Measurements from ENCODE around the gene TAS2R30. TPM values are rescaled to one million over a fixed set of nuclear protein-coding genes. Genes with fewer than 3 reads are reported as not detected.

The TAS2R30 gene
- 1 to 10 TPM in 2 of 4 donors, under 1 TPM in 2; 0.50 to 5.7 (median 2.4) TPM for total RNA-seq

DNA sequence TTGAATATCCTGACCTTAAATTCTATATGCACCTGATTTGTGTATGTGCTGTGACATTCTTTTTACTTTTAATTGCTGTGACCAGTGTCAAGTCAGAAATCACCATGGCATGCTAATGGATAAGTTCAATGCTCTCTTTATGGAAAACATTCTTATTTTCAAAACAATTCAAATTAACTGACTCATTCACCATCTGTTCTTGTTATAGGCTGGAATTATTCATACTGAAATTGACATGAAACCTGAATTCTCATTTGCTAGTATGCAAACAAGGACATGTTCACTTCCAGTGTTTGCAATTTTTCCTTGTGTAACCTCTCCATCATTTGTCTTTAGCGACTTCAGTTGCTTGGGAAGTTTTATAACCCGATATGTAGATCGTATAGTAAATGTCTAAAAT lies at the start of gene TAS2R30:
Gene TAS2R30, minus strand, starts transcription at position 340 of the 400 bp plus-strand sequence. CDS start 400 bp downstream, outside the sequence.
- WGBS, 2 donors, result 67 to 74% methylated on average over 3 of the region's 3 CpGs
- H3K4me3 ChIP-seq, result no peak within 1 kb of the TSS
- peaks cover 0 to 11% (median 0%) of the 10 kb centered on the region in 3 donors for H3K4me1 ChIP-seq
- H3K27me3 ChIP-seq, result no peaks in the 10 kb centered on the region
- H3K9me3 ChIP-seq, result no peaks in the 10 kb centered on the region
- no peak for DNase-seq
- no peak for TF ChIP-seq POLR2A (IDR thresholded peaks at IDR 0.05)
- TF ChIP-seq, protein P1, sequence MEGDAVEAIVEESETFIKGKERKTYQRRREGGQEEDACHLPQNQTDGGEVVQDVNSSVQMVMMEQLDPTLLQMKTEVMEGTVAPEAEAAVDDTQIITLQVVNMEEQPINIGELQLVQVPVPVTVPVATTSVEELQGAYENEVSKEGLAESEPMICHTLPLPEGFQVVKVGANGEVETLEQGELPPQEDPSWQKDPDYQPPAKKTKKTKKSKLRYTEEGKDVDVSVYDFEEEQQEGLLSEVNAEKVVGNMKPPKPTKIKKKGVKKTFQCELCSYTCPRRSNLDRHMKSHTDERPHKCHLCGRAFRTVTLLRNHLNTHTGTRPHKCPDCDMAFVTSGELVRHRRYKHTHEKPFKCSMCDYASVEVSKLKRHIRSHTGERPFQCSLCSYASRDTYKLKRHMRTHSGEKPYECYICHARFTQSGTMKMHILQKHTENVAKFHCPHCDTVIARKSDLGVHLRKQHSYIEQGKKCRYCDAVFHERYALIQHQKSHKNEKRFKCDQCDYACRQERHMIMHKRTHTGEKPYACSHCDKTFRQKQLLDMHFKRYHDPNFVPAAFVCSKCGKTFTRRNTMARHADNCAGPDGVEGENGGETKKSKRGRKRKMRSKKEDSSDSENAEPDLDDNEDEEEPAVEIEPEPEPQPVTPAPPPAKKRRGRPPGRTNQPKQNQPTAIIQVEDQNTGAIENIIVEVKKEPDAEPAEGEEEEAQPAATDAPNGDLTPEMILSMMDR (IDR thresholded peaks at IDR 0.05), result no peak
- no peaks in the 10 kb centered on the region for H3K36me3 ChIP-seq
- H3K27ac ChIP-seq, result no peak within 1 kb of the TSS
- intact Hi-C loops (cut with DNase I), result no loop called here

GRCh38 chr12:11183011-11183410 lies 48.6 kb upstream of the TAS2R30 start:
- intact Hi-C loops (cut with DNase I), result no loop called here
- Histone ChIP-seq H3K27ac (no peak overlapping the region), H3K9me3 (no peaks in the 10 kb centered on the region), H3K4me3 (no peak overlapping the region), H3K4me1 (no peaks in the 10 kb centered on the region), H3K27me3 (no peaks in the 10 kb centered on the region), H3K36me3 (no peaks in the 10 kb centered on the region)
- TF ChIP-seq, protein P1 (IDR thresholded peaks at IDR 0.05), result no peak
- no peak for TF ChIP-seq POLR2A (IDR thresholded peaks at IDR 0.05)
- no peak for DNase-seq

- Histone ChIP-seq H3K27me3 (no peaks in the 10 kb centered on the region), H3K9me3 (no peaks in the 10 kb centered on the region), H3K4me3 (no peak overlapping the region), H3K4me1 (no peaks in the 10 kb centered on the region), H3K36me3 (no peaks in the 10 kb centered on the region), H3K27ac (no peak overlapping the region)
- no peak for TF ChIP-seq POLR2A (IDR thresholded peaks at IDR 0.05)
- TF ChIP-seq, protein P1 (IDR thresholded peaks at IDR 0.05), result no peak
- no peak for DNase-seq
- intact Hi-C loops (cut with DNase I), result no loop called here
Measured at GRCh38 chr12:11182529-11182928, 48.1 kb upstream of the TAS2R30 start.

GRCh38 chr12:11178250-11178649 lies 43.8 kb upstream of the TAS2R30 start:
- DNase-seq, result no peak
- no peak for TF ChIP-seq POLR2A (IDR thresholded peaks at IDR 0.05)
- TF ChIP-seq, protein P1 (IDR thresholded peaks at IDR 0.05), result no peak
- intact Hi-C loops (cut with DNase I), result no loop called here
- Histone ChIP-seq H3K27me3 (no peaks in the 10 kb centered on the region), H3K36me3 (no peaks in the 10 kb centered on the region), H3K9me3 (no peaks in the 10 kb centered on the region), H3K4me3 (no peak overlapping the region), H3K27ac (no peak overlapping the region), H3K4me1 (peaks cover 0 to under 1% (median 0%) of the 10 kb centered on the region in 3 donors)
- 78 to 100% methylated on average over 1 of the region's 1 CpG for WGBS, 2 donors

- Histone ChIP-seq H3K4me1 (peaks cover 4 to 35% (median 6%) of the 10 kb centered on the region in 3 donors), H3K36me3 (peaks cover 0 to 4% (median 0%) of the 10 kb centered on the region in 3 donors), H3K27ac (no peak overlapping the region), H3K4me3 (no peak overlapping the region), H3K27me3 (no peaks in the 10 kb centered on the region), H3K9me3 (no peaks in the 10 kb centered on the region)
- DNase-seq, result no peak
- TF ChIP-seq POLR2A (IDR thresholded peaks at IDR 0.05), result no peak
- WGBS, 2 donors, result 94 to 96% methylated on average over 2 of the region's 2 CpGs
- intact Hi-C loops (cut with DNase I), result no loop called here
Measured at GRCh38 chr12:11174022-11174421, 39.6 kb upstream of the TAS2R30 start.
